ENCODE results near the gene VTI1A.
"Not testable (repeated sequence)": the region's sequence is repeated elsewhere in the genome, so short reads cannot be mapped to it uniquely, and the experiment has no call there.

VTI1A gene

GRCh38 chr10:112588225-112588990, 141.4 kb downstream of the VTI1A start:
- TF ChIP-seq CTCF (IDR thresholded peaks at IDR 0.05; ENCODE audit: control insufficient read depth, extremely low read depth, insufficient read depth) = no peak
- no peak overlapping the region for H3K4me3 ChIP-seq (ENCODE audit: low read depth, low read length)
- no peak for DNase-seq (ENCODE audit: low read depth)

GRCh38 chr10:112589081-112589480, 142.1 kb downstream of the VTI1A start:
- no peak overlapping the region for H3K4me3 ChIP-seq (ENCODE audit: low read depth, low read length)
- no peak for TF ChIP-seq CTCF (IDR thresholded peaks at IDR 0.05; ENCODE audit: control insufficient read depth, extremely low read depth, insufficient read depth)
- no peak for DNase-seq (ENCODE audit: low read depth)

- DNase-seq (ENCODE audit: low read depth); H3K4me3 ChIP-seq (ENCODE audit: low read depth, low read length): not testable (repeated sequence)
These were observed 143.8 kb downstream of the VTI1A start for GRCh38 chr10:112590786-112591185.

- no peak for DNase-seq (ENCODE audit: low read depth)
- TF ChIP-seq CTCF (IDR thresholded peaks at IDR 0.05; ENCODE audit: control insufficient read depth, extremely low read depth, insufficient read depth) = no peak
- no peak overlapping the region for H3K4me3 ChIP-seq (ENCODE audit: low read depth, low read length)
These were observed 146.0 kb downstream of the VTI1A start for GRCh38 chr10:112593023-112593422.

GRCh38 chr10:112601214-112602090, 154.4 kb downstream of the VTI1A start:
- H3K4me3 ChIP-seq (ENCODE audit: low read depth, low read length) = no peak overlapping the region
- DNase-seq (ENCODE audit: low read depth) = peak; percentile 7
- TF ChIP-seq CTCF (IDR thresholded peaks at IDR 0.05; ENCODE audit: control insufficient read depth, extremely low read depth, insufficient read depth) = no peak

GRCh38 chr10:112603062-112603461, 156.0 kb downstream of the VTI1A start:
- no peak for DNase-seq (ENCODE audit: low read depth)
- H3K4me3 ChIP-seq (ENCODE audit: low read depth, low read length) = no peak overlapping the region
- no peak for TF ChIP-seq CTCF (IDR thresholded peaks at IDR 0.05; ENCODE audit: control insufficient read depth, extremely low read depth, insufficient read depth)

GRCh38 chr10:112605063-112605462, 158.0 kb downstream of the VTI1A start:
- DNase-seq (ENCODE audit: low read depth) = no peak
- no peak overlapping the region for H3K4me3 ChIP-seq (ENCODE audit: low read depth, low read length)
- no peak for TF ChIP-seq CTCF (IDR thresholded peaks at IDR 0.05; ENCODE audit: control insufficient read depth, extremely low read depth, insufficient read depth)
